Esophagus muscularis mucosa (tissue), 4 donors: ENCODE measurements around the gene POU5F2.

ENCODE experiments used
- EP300 ChIP-seq: sonication (generic); formaldehyde crosslinking; IDR thresholded peaks from one replicate; pipeline ENCODE4 v1.6.1; 2017; ENCODE audit warnings: antibody characterized with exemption
- POLR2A ChIP-seq: fragments of 450-650 bp; IDR thresholded peaks from one replicate; pipeline ENCODE4 v1.6.1; 2017; ENCODE audit warnings: antibody characterized with exemption, moderate library complexity, mild to moderate bottlenecking, low read depth
- POLR2AphosphoS5 ChIP-seq, 2 donors: sonication (generic); formaldehyde crosslinking; IDR thresholded peaks; one replicate each; pipeline ENCODE4 v1.6.1; 2017; ENCODE audit warnings: antibody characterized with exemption in 2 of 2
- TF ChIP-seq, protein P1 (sequence below), 3 experiments: fragments of 200-600 bp in 2 of 3; fragments of 450-650 bp in 1 of 3; sonication (generic) in 2 of 3; IDR thresholded peaks; one replicate each; pipeline ENCODE4 v1.5.1; 2017 to 2019; ENCODE audit warnings: antibody characterized with exemption in 3 of 3, mild to moderate bottlenecking in 2 of 3, moderate library complexity in 1 of 3

DNA sequence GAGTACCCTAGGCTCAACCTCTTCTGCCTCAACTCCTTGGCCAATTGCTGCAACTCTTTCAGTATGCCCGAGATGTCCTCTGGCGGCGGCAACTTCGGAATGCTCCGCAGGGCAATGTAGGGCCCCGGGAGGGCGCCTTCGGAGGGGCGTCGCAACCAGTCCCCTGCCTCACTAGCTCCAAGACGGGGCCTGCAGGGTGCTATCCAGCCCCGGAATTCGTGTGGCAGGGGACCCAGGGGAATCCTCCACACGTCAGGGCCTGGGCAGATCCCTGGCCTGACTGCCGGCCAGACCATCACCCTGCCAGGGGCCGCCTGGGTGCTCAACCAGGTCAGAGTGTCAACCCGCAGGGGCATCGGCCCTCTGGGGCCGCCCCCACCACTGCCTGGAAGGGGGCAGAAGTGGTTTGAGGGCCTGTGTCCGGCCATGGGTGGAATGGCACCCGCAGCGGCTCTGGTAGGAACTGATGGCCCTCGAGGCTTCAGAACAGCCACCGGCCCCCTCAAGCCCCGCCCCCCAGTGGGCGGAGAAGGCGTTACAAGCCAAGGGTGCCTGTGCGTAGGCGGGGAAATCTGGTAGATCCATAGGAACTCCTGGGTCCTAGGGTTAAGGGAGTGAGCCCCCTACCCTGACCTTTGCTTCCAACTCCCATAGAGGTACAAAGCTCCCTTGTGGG, at the start of gene POU5F2:
- TF ChIP-seq, protein P1, sequence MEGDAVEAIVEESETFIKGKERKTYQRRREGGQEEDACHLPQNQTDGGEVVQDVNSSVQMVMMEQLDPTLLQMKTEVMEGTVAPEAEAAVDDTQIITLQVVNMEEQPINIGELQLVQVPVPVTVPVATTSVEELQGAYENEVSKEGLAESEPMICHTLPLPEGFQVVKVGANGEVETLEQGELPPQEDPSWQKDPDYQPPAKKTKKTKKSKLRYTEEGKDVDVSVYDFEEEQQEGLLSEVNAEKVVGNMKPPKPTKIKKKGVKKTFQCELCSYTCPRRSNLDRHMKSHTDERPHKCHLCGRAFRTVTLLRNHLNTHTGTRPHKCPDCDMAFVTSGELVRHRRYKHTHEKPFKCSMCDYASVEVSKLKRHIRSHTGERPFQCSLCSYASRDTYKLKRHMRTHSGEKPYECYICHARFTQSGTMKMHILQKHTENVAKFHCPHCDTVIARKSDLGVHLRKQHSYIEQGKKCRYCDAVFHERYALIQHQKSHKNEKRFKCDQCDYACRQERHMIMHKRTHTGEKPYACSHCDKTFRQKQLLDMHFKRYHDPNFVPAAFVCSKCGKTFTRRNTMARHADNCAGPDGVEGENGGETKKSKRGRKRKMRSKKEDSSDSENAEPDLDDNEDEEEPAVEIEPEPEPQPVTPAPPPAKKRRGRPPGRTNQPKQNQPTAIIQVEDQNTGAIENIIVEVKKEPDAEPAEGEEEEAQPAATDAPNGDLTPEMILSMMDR (IDR thresholded peaks at IDR 0.05) = no peak
- no peak for TF ChIP-seq EP300
- TF ChIP-seq POLR2A = no peak
- TF ChIP-seq POLR2AphosphoS5 (IDR thresholded peaks at IDR 0.05) = no peak
